Neural progenitor cell (in vitro differentiated cells): Measurements from ENCODE around the gene BMP2.

ENCODE experiments used
- CTCF ChIP-seq: fragments of 200-600 bp; sonication (generic); IDR thresholded peaks from 2 replicates; pipeline ENCODE4 v1.5.1; 2017; ENCODE audit warnings: antibody characterized with exemption, mild to moderate bottlenecking
- EZH2 ChIP-seq: fragments of 200-600 bp; sonication (generic); IDR thresholded peaks from 2 replicates; pipeline ENCODE4 v1.6.1; 2017; ENCODE audit warnings: antibody characterized with exemption, mild to moderate bottlenecking, moderate library complexity
- EZH2phosphoT487 ChIP-seq: fragments of 200-600 bp; sonication (generic); IDR thresholded peaks from 2 replicates; pipeline ENCODE4 v1.6.1; 2017; ENCODE audit warnings: antibody characterized with exemption

DNA sequence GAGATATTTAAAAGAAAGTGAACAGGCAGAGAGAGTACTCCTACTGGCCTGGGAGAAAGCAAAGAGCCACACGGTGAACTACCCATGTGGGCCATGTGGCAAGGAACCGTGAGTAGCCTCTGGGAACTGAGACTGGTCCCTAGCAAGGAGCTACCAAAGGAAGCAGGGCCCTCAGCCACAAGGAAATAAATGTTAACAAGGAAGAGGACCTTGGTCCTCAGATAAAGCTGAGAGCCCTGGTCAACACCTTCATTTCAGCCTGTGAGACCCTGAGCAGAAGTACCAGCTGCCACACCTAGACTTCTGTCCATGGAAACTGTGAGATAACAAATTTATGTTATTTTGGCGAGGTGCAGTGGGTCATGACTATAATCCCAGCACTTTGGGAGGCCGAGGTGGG is 25.3 kb downstream of the BMP2 start:
- no peak for TF ChIP-seq CTCF
- TF ChIP-seq EZH2phosphoT487, result no peak
- no peak for TF ChIP-seq EZH2
